H1 (cell line): ENCODE results near the gene TBC1D22A. TPM values are rescaled to one million over a fixed set of nuclear protein-coding genes. Genes with fewer than 3 reads are reported as not detected.
A peak's percentile ranks its signal among the peaks of the same experiment; 100 is the strongest.

ENCODE experiments used
- CTCF ChIA-PET: fragments of 300-600 bp; sonication (Branson Sonifier 250); formaldehyde crosslinking; loops from one replicate; lab custom pipeline; 2021; ENCODE audit not compliant: partially characterized antibody; lab: Charles Lee
- POLR2A ChIA-PET: fragments of 300-600 bp; sonication (Branson Sonifier 250); formaldehyde crosslinking; loops from one replicate; lab custom pipeline; 2021; ENCODE audit warnings: inconsistent platforms; ENCODE audit not compliant: partially characterized antibody; lab: Charles Lee
- DNase-seq, 2 experiments: peaks; one replicate each; pipeline versions ENCODE4 v3.0.0 to v3.0.0-alpha.2; 2010 to 2022; ENCODE audit warnings: low spot score in 2 of 2, low read depth in 1 of 2, mixed read lengths in 1 of 2
- FAIRE-seq: peaks from 2 replicates; lab custom pipeline; 2011; peaks lifted over from hg19 to GRCh38; lab: Jason Lieb, UNC
- H2AFZ ChIP-seq: 2 replicates; pipeline ENCODE4 v1.8.1; 2012; ENCODE audit warnings: low read length, inconsistent platforms
- H2AK5ac ChIP-seq: 2 replicates; pipeline ENCODE4 v1.6.1; 2013; ENCODE audit warnings: low read depth, low read length
- H2BK120ac ChIP-seq: replicated peaks from 2 replicates; pipeline ENCODE3; 2013; ENCODE audit warnings: low read depth, low read length, inconsistent platforms
- H2BK12ac ChIP-seq: 2 replicates; pipeline ENCODE4 v1.6.1; 2013; ENCODE audit warnings: low read depth, low read length
- H2BK15ac ChIP-seq: 2 replicates; pipeline ENCODE4 v1.6.1; 2013; ENCODE audit warnings: low read length
- H2BK20ac ChIP-seq: 2 replicates; pipeline ENCODE4 v1.6.1; 2013; ENCODE audit warnings: low read length
- H2BK5ac ChIP-seq: 2 replicates; pipeline ENCODE4 v1.6.1; 2013; ENCODE audit warnings: low read depth, low read length
- H3K14ac ChIP-seq: 2 replicates; pipeline ENCODE4 v1.6.1; 2013; ENCODE audit warnings: inconsistent platforms; ENCODE audit not compliant: insufficient read length
- H3K18ac ChIP-seq: 2 replicates; pipeline ENCODE4 v1.6.1; 2013; ENCODE audit warnings: low read length; ENCODE audit errors: extremely low read depth
- H3K23ac ChIP-seq: 2 replicates; pipeline ENCODE4 v1.6.1; 2013; ENCODE audit warnings: inconsistent platforms; ENCODE audit not compliant: insufficient read length
- H3K23me2 ChIP-seq: 2 replicates; pipeline ENCODE4 v1.6.1; 2013; ENCODE audit warnings: low read depth, low read length
- H3K27ac ChIP-seq: 2 replicates; pipeline ENCODE4 v1.6.1; 2011; ENCODE audit warnings: low read depth, low read length, inconsistent platforms
- H3K27me3 ChIP-seq, 4 experiments: replicated peaks in 1 of 4; 1 replicate in 1 of 4; 2 replicates in 3 of 4; pipeline versions ENCODE4 v1.6.1 to v1.8.1; 2011 to 2013; ENCODE audit warnings: low read length in 3 of 4, mild to moderate bottlenecking in 3 of 4, inconsistent platforms in 2 of 4, mixed read lengths in 2 of 4, moderate library complexity in 1 of 4; ENCODE audit not compliant: control insufficient read depth in 3 of 4, insufficient read depth in 3 of 4; ENCODE audit errors: extremely low read depth in 1 of 4
- H3K36me3 ChIP-seq, 4 experiments: 2 replicates each; pipeline versions ENCODE4 v1.6.1 to v1.8.1; 2011 to 2013; ENCODE audit warnings: mild to moderate bottlenecking in 4 of 4, low read length in 3 of 4, moderate library complexity in 2 of 4, control low read depth in 1 of 4, inconsistent platforms in 1 of 4; ENCODE audit not compliant: insufficient read depth in 4 of 4, control insufficient read depth in 2 of 4
- H3K4ac ChIP-seq: replicated peaks from 2 replicates; pipeline ENCODE3; 2013; ENCODE audit warnings: low read length, low read depth, mixed read lengths, inconsistent platforms; ENCODE audit not compliant: insufficient read length
- H3K4me1 ChIP-seq, 4 experiments: replicated peaks in 1 of 4; 1 replicate in 1 of 4; 2 replicates in 3 of 4; pipeline versions ENCODE4 v1.6.1 to v1.8.1; 2011 to 2013; ENCODE audit warnings: low read length in 3 of 4, inconsistent platforms in 2 of 4, mixed read lengths in 1 of 4; ENCODE audit not compliant: insufficient read depth in 4 of 4, control insufficient read depth in 3 of 4
- H3K4me2 ChIP-seq, 2 experiments: 2 replicates each; pipeline versions ENCODE4 v1.6.1 to v1.8.1; 2011 to 2013; ENCODE audit warnings: low read depth in 2 of 2, low read length in 2 of 2, control low read depth in 1 of 2, inconsistent platforms in 1 of 2, mild to moderate bottlenecking in 1 of 2; ENCODE audit not compliant: insufficient read depth in 1 of 2
- H3K4me3 ChIP-seq, 4 experiments: fragments of 200-600, 300-600 bp in 1 of 4; sonication (generic), shearing (Covaris generic), sonication (Bioruptor Twin) in 1 of 4; 2 replicates each; pipeline versions ENCODE4 v1.5.1 to v1.8.1; 2011 to 2016; ENCODE audit warnings: low read length in 4 of 4, low read depth in 3 of 4, control low read depth in 2 of 4, inconsistent platforms in 2 of 4, mild to moderate bottlenecking in 2 of 4, mixed read lengths in 1 of 4, moderate library complexity in 1 of 4; ENCODE audit not compliant: insufficient read depth in 2 of 4; ENCODE audit errors: extremely low read depth in 1 of 4
- H3K56ac ChIP-seq: replicated peaks from 2 replicates; pipeline ENCODE3; 2013; ENCODE audit warnings: low read depth, mild to moderate bottlenecking, mixed read lengths, low read length, inconsistent platforms; ENCODE audit not compliant: insufficient read length
- H3K79me1 ChIP-seq: 2 replicates; pipeline ENCODE4 v1.6.1; 2013; ENCODE audit warnings: low read depth, low read length, control low read depth
- H3K79me2 ChIP-seq, 2 experiments: 2 replicates each; pipeline versions ENCODE4 v1.6.1 to v1.8.1; 2012 to 2013; ENCODE audit warnings: low read length in 2 of 2, mild to moderate bottlenecking in 2 of 2, inconsistent platforms in 1 of 2; ENCODE audit not compliant: insufficient read depth in 2 of 2, control insufficient read depth in 1 of 2
- H3K9ac ChIP-seq, 4 experiments: replicated peaks in 1 of 4; 1 replicate in 1 of 4; 2 replicates in 3 of 4; pipeline versions ENCODE4 v1.6.1 to v1.8.1; 2011 to 2013; ENCODE audit warnings: low read depth in 3 of 4, low read length in 3 of 4, control low read depth in 2 of 4, mild to moderate bottlenecking in 2 of 4, moderate library complexity in 2 of 4, inconsistent platforms in 1 of 4; ENCODE audit errors: extremely low read depth in 1 of 4
- H3K9me3 ChIP-seq, 2 experiments: 2 replicates each; pipeline versions ENCODE4 v1.6.1 to v1.8.1; 2012 to 2013; ENCODE audit warnings: mild to moderate bottlenecking in 2 of 2, moderate library complexity in 2 of 2, control low read depth in 1 of 2, inconsistent platforms in 1 of 2, low read depth in 1 of 2, low read length in 1 of 2, mixed read lengths in 1 of 2; ENCODE audit not compliant: insufficient read depth in 2 of 2
- H4K20me1 ChIP-seq, 2 experiments: replicated peaks in 1 of 2; 2 replicates each; pipeline versions ENCODE3 to v1.8.1; 2011 to 2013; ENCODE audit warnings: inconsistent platforms in 2 of 2, low read length in 2 of 2, mild to moderate bottlenecking in 1 of 2; ENCODE audit not compliant: insufficient read depth in 2 of 2, control insufficient read depth in 1 of 2
- H4K5ac ChIP-seq: 2 replicates; pipeline ENCODE4 v1.6.1; 2013; ENCODE audit warnings: low read length, low read depth, mixed read lengths, inconsistent platforms; ENCODE audit not compliant: insufficient read length
- H4K8ac ChIP-seq: 2 replicates; pipeline ENCODE4 v1.8.0; 2013; ENCODE audit warnings: mild to moderate bottlenecking, moderate library complexity, low read length, inconsistent platforms; ENCODE audit not compliant: insufficient read depth; ENCODE audit errors: extremely low read depth
- H4K91ac ChIP-seq: replicated peaks from 2 replicates; pipeline ENCODE3; 2013; ENCODE audit warnings: low read length, mixed read lengths, inconsistent platforms; ENCODE audit not compliant: insufficient read length
- CBX8 ChIP-seq: fragments of 300-800, 300-1000 bp; sonication (generic); IDR thresholded peaks from 2 replicates; pipeline ENCODE4 v1.7.1; 2016; ENCODE audit warnings: low read depth, low read length, borderline replicate concordance
- CEBPB ChIP-seq: IDR thresholded peaks from 2 replicates; pipeline ENCODE4 v1.6.1; 2012; ENCODE audit warnings: low read depth, low read length
- CHD2 ChIP-seq: IDR thresholded peaks from 2 replicates; pipeline ENCODE4 v1.6.1; 2012; ENCODE audit warnings: low read length, improper control_type of control experiment
- GTF2F1 ChIP-seq: IDR thresholded peaks from 2 replicates; pipeline ENCODE4 v1.6.1; 2012; ENCODE audit warnings: low read depth, low read length, improper control_type of control experiment, borderline replicate concordance
- KDM1A ChIP-seq: fragments of 200-600, 300-600 bp; sonication (generic); IDR thresholded peaks from 2 replicates; pipeline ENCODE4 v1.7.1; 2016; ENCODE audit warnings: mild to moderate bottlenecking, low read length, borderline replicate concordance
- KDM4A ChIP-seq: IDR thresholded peaks from one replicate; pipeline ENCODE4 v1.7.1; 2012; ENCODE audit warnings: low read depth, mild to moderate bottlenecking, moderate library complexity, low read length, inconsistent platforms; ENCODE audit not compliant: severe bottlenecking
- MAFK ChIP-seq: IDR thresholded peaks from 2 replicates; pipeline ENCODE4 v1.6.1; 2012; ENCODE audit warnings: low read depth, mild to moderate bottlenecking, improper control_type of control experiment, low read length
- PHF8 ChIP-seq: fragments of 200-600 bp; sonication (generic); conservative IDR thresholded peaks from 2 replicates; pipeline ENCODE4 v1.7.1; 2012; ENCODE audit warnings: low read depth, mild to moderate bottlenecking, inconsistent platforms, low read length, moderate library complexity
- POU5F1 ChIP-seq: IDR thresholded peaks from 2 replicates; pipeline ENCODE4 v1.6.1; 2011; ENCODE audit warnings: low read depth, mild to moderate bottlenecking, low read length, moderate library complexity
- SIRT6 ChIP-seq: IDR thresholded peaks from one replicate; pipeline ENCODE4 v1.7.1; 2012; ENCODE audit warnings: low read length, inconsistent platforms
- SIX5 ChIP-seq: IDR thresholded peaks from 2 replicates; pipeline ENCODE4 v1.6.1; 2011; ENCODE audit warnings: mild to moderate bottlenecking, low read depth, low read length
- SP1 ChIP-seq: IDR thresholded peaks from 2 replicates; pipeline ENCODE4 v1.6.1; 2011; ENCODE audit warnings: low read depth, low read length
- TAF7 ChIP-seq: optimal IDR thresholded peaks from 2 replicates; pipeline ENCODE3; 2011; ENCODE audit warnings: low read depth, mild to moderate bottlenecking, inconsistent platforms, low read length, moderate library complexity, borderline replicate concordance
- USF2 ChIP-seq: IDR thresholded peaks from 2 replicates; pipeline ENCODE4 v1.6.1; 2011; ENCODE audit warnings: low read length, improper control_type of control experiment
- YY1 ChIP-seq: IDR thresholded peaks from 2 replicates; pipeline ENCODE4 v1.6.1; 2011; ENCODE audit warnings: low read depth, mild to moderate bottlenecking, low read length
- WGBS, 2 experiments: shearing (Covaris generic) in 1 of 2; methylation state at CpG; one replicate each; pipeline versions ENCODE4 v1.1.6 to v1.1.7; 2013 to 2015; ENCODE audit warnings: low lambda C conversion rate in 2 of 2, mixed read lengths in 2 of 2, inconsistent platforms in 1 of 2, low coverage in 1 of 2, missing lambda C conversion rate in 1 of 2; ENCODE audit not compliant: insufficient replicate concordance in 2 of 2, insufficient coverage in 1 of 2, insufficient read length in 1 of 2; ENCODE audit errors: extremely low coverage in 1 of 2, missing lambda C conversion rate in 1 of 2; 5-methylcytosine and 5-hydroxymethylcytosine counted together
- polyA plus RNA-seq, 7 experiments: library from polyadenylated mRNA; depleted of rRNA in 3 of 7; stranded (reverse) in 5 of 7; unstranded in 2 of 7; fragments of >200 nt in 5 of 7; fragments of 200-250 nt in 2 of 7; gene quantifications; 1 replicate in 5 of 7; 2 replicates in 1 of 7; 4 replicates in 1 of 7; pipeline versions ENCODE4 v1.2.1 to v1.2.3, GENCODE V29; 2011 to 2013; ENCODE audit warnings: missing spikeins in 2 of 7, mixed read lengths in 2 of 7
- total RNA-seq: library from RNA; stranded (reverse); fragmentation: NEBNext Ultra II Directional; extraction: Animal tissue kit (Norgen Biotek cat#: 25700); gene quantifications from 2 replicates; pipeline ENCODE4 v1.2.1, GENCODE V29; 2021

Gene TBC1D22A
- total and polyA plus RNA-seq, 2 of the 8 experiments (the other 6 are each of a cell fraction or from before 2014, with no cell fraction given) = 11.9 to 18.4 TPM

- Histone ChIP-seq H2BK20ac (no peak overlapping the region), H2BK12ac (no peak overlapping the region), H3K14ac (no peak overlapping the region), H2BK15ac (no peak overlapping the region), H3K79me2 (no peaks in the 10 kb centered on the region), H2AFZ (no peak overlapping the region), H3K9me3 (peaks cover 83 to 100% of the 10 kb centered on the region in 2 experiments), H3K4me2 (no peak overlapping the region), H2BK120ac (no peak overlapping the region), H3K27ac (no peak overlapping the region), H2BK5ac (no peak overlapping the region), H3K4me3 (no peak overlapping the region), H2AK5ac (no peak overlapping the region), H4K91ac (no peak overlapping the region), H3K9ac (no peak overlapping the region), H3K23me2 (no peaks in the 10 kb centered on the region), H3K4ac (no peak overlapping the region), H3K79me1 (no peaks in the 10 kb centered on the region), H3K18ac (no peak overlapping the region), H4K20me1 (no peaks in the 10 kb centered on the region), H3K56ac (no peak overlapping the region), H3K23ac (no peak overlapping the region), H4K8ac (no peak overlapping the region), H3K4me1 (no peaks in the 10 kb centered on the region), H3K27me3 (no peaks in the 10 kb centered on the region), H3K36me3 (no peaks in the 10 kb centered on the region), H4K5ac (no peak overlapping the region)
- CTCF ChIA-PET = no interaction called here
- POLR2A ChIA-PET = no interaction called here
- WGBS, 2 experiments = 81% methylated on average over 6 of the region's 13 CpGs; no CpG with 5 or more reads in 1 of the 2 experiments
- peak in 1 of 2 experiments; percentile 17 for DNase-seq
- FAIRE-seq = no peak
- TF ChIP-seq CBX8 = no peak
- no peak for TF ChIP-seq SIX5
- TF ChIP-seq SP1 = no peak
- no peak for TF ChIP-seq CHD2
- no peak for TF ChIP-seq KDM1A
- TF ChIP-seq KDM4A = no peak
- TF ChIP-seq TAF7 = no peak
- TF ChIP-seq YY1 = no peak
- TF ChIP-seq MAFK = no peak
- TF ChIP-seq POU5F1 = no peak
- TF ChIP-seq USF2 = no peak
- TF ChIP-seq SIRT6 = no peak
- no peak for TF ChIP-seq GTF2F1
- no peak for TF ChIP-seq CEBPB
- TF ChIP-seq PHF8 = no peak
These were observed 442.6 kb downstream of the TBC1D22A start for GRCh38 chr22:47205081-47205491.
